ENCODE measurements around the gene AKR1D1.
"Not testable (repeated sequence)": the region's sequence is repeated elsewhere in the genome, so short reads cannot be mapped to it uniquely, and the experiment has no call there.

AKR1D1 gene

GRCh38 chr7:138077809-138078208 is 1.6 kb downstream of the AKR1D1 start:
- H3K9me3 ChIP-seq (ENCODE audit: low read length), result peaks cover 6% of the 10 kb centered on the region
- no peaks in the 10 kb centered on the region for H3K36me3 ChIP-seq (ENCODE audit: insufficient read depth, low read length)
- no peaks in the 10 kb centered on the region for H3K27me3 ChIP-seq (ENCODE audit: insufficient read depth, low read length)
- no peak overlapping the region for H2AFZ ChIP-seq (ENCODE audit: low read depth, low read length)
- no peaks in the 10 kb centered on the region for H3K4me1 ChIP-seq (ENCODE audit: insufficient read depth, low read length)
- H3K4me3 ChIP-seq (ENCODE audit: low read length), result no peak overlapping the region

GRCh38 chr7:138079137-138079536 is 2.9 kb downstream of the AKR1D1 start:
- H3K27me3 ChIP-seq (ENCODE audit: insufficient read depth, low read length), result no peaks in the 10 kb centered on the region
- no peak overlapping the region for H3K4me3 ChIP-seq (ENCODE audit: low read length)
- H3K4me1 ChIP-seq (ENCODE audit: insufficient read depth, low read length), result no peaks in the 10 kb centered on the region
- no peak overlapping the region for H2AFZ ChIP-seq (ENCODE audit: low read depth, low read length)
- peaks cover 3% of the 10 kb centered on the region for H3K9me3 ChIP-seq (ENCODE audit: low read length)
- no peaks in the 10 kb centered on the region for H3K36me3 ChIP-seq (ENCODE audit: insufficient read depth, low read length)

GRCh38 chr7:138081868-138082267 is 5.6 kb downstream of the AKR1D1 start:
- no peak overlapping the region for H3K4me3 ChIP-seq (ENCODE audit: low read length)
- H2AFZ ChIP-seq (ENCODE audit: low read depth, low read length), result no peak overlapping the region
- H3K27me3 ChIP-seq (ENCODE audit: insufficient read depth, low read length), result no peaks in the 10 kb centered on the region
- H3K4me1 ChIP-seq (ENCODE audit: insufficient read depth, low read length), result no peaks in the 10 kb centered on the region
- no peaks in the 10 kb centered on the region for H3K9me3 ChIP-seq (ENCODE audit: low read length)
- H3K36me3 ChIP-seq (ENCODE audit: insufficient read depth, low read length), result no peaks in the 10 kb centered on the region

- Histone ChIP-seq H3K9me3 (ENCODE audit: low read length) (no peaks in the 10 kb centered on the region), H3K4me3 (ENCODE audit: low read length) (no peak overlapping the region), H3K36me3 (ENCODE audit: insufficient read depth, low read length) (no peaks in the 10 kb centered on the region), H3K27me3 (ENCODE audit: insufficient read depth, low read length) (no peaks in the 10 kb centered on the region), H3K4me1 (ENCODE audit: insufficient read depth, low read length) (no peaks in the 10 kb centered on the region), H2AFZ (ENCODE audit: low read depth, low read length) (no peak overlapping the region)
Measured at GRCh38 chr7:138083859-138084258, 7.6 kb downstream of the AKR1D1 start.

GRCh38 chr7:138086563-138087270 is 10.5 kb downstream of the AKR1D1 start:
- Histone ChIP-seq H3K9me3 (ENCODE audit: low read length) (no peaks in the 10 kb centered on the region), H3K36me3 (ENCODE audit: insufficient read depth, low read length) (no peaks in the 10 kb centered on the region), H2AFZ (ENCODE audit: low read depth, low read length) (no peak overlapping the region), H3K4me3 (ENCODE audit: low read length) (no peak overlapping the region), H3K4me1 (ENCODE audit: insufficient read depth, low read length) (no peaks in the 10 kb centered on the region), H3K27me3 (ENCODE audit: insufficient read depth, low read length) (no peaks in the 10 kb centered on the region)

- no peaks in the 10 kb centered on the region for H3K36me3 ChIP-seq (ENCODE audit: insufficient read depth, low read length)
- no peaks in the 10 kb centered on the region for H3K9me3 ChIP-seq (ENCODE audit: low read length)
- no peak overlapping the region for H2AFZ ChIP-seq (ENCODE audit: low read depth, low read length)
- no peak overlapping the region for H3K4me3 ChIP-seq (ENCODE audit: low read length)
- no peaks in the 10 kb centered on the region for H3K27me3 ChIP-seq (ENCODE audit: insufficient read depth, low read length)
- no peaks in the 10 kb centered on the region for H3K4me1 ChIP-seq (ENCODE audit: insufficient read depth, low read length)
Measured at GRCh38 chr7:138089080-138089901, 13.0 kb downstream of the AKR1D1 start.

- no peaks in the 10 kb centered on the region for H3K4me1 ChIP-seq (ENCODE audit: insufficient read depth, low read length)
- no peak overlapping the region for H3K4me3 ChIP-seq (ENCODE audit: low read length)
- no peaks in the 10 kb centered on the region for H3K27me3 ChIP-seq (ENCODE audit: insufficient read depth, low read length)
- no peak overlapping the region for H2AFZ ChIP-seq (ENCODE audit: low read depth, low read length)
- no peaks in the 10 kb centered on the region for H3K36me3 ChIP-seq (ENCODE audit: insufficient read depth, low read length)
- no peaks in the 10 kb centered on the region for H3K9me3 ChIP-seq (ENCODE audit: low read length)
Measured at GRCh38 chr7:138091032-138091431, 14.8 kb downstream of the AKR1D1 start.

GRCh38 chr7:138091840-138092239 is 15.6 kb downstream of the AKR1D1 start:
- not testable (repeated sequence) for H2AFZ ChIP-seq (ENCODE audit: low read depth, low read length); H3K9me3 ChIP-seq (ENCODE audit: low read length); H3K4me1 ChIP-seq (ENCODE audit: insufficient read depth, low read length); H3K4me3 ChIP-seq (ENCODE audit: low read length); H3K27me3 ChIP-seq (ENCODE audit: insufficient read depth, low read length); H3K36me3 ChIP-seq (ENCODE audit: insufficient read depth, low read length)

- H3K9me3 ChIP-seq (ENCODE audit: low read length), result no peaks in the 10 kb centered on the region
- no peak overlapping the region for H3K4me3 ChIP-seq (ENCODE audit: low read length)
- H3K4me1 ChIP-seq (ENCODE audit: insufficient read depth, low read length), result no peaks in the 10 kb centered on the region
- H3K36me3 ChIP-seq (ENCODE audit: insufficient read depth, low read length), result no peaks in the 10 kb centered on the region
- H2AFZ ChIP-seq (ENCODE audit: low read depth, low read length), result no peak overlapping the region
- H3K27me3 ChIP-seq (ENCODE audit: insufficient read depth, low read length), result no peaks in the 10 kb centered on the region
Measured at GRCh38 chr7:138092486-138093028, 16.3 kb downstream of the AKR1D1 start.

GRCh38 chr7:138095972-138096935 is 20.0 kb downstream of the AKR1D1 start:
- H3K4me3 ChIP-seq (ENCODE audit: low read length), result no peak overlapping the region
- no peaks in the 10 kb centered on the region for H3K27me3 ChIP-seq (ENCODE audit: insufficient read depth, low read length)
- no peaks in the 10 kb centered on the region for H3K9me3 ChIP-seq (ENCODE audit: low read length)
- H2AFZ ChIP-seq (ENCODE audit: low read depth, low read length), result no peak overlapping the region
- H3K4me1 ChIP-seq (ENCODE audit: insufficient read depth, low read length), result no peaks in the 10 kb centered on the region
- H3K36me3 ChIP-seq (ENCODE audit: insufficient read depth, low read length), result no peaks in the 10 kb centered on the region

GRCh38 chr7:138097064-138097741 is 20.9 kb downstream of the AKR1D1 start:
- Histone ChIP-seq H3K4me1 (ENCODE audit: insufficient read depth, low read length) (no peaks in the 10 kb centered on the region), H3K27me3 (ENCODE audit: insufficient read depth, low read length) (no peaks in the 10 kb centered on the region), H2AFZ (ENCODE audit: low read depth, low read length) (no peak overlapping the region), H3K9me3 (ENCODE audit: low read length) (no peaks in the 10 kb centered on the region), H3K36me3 (ENCODE audit: insufficient read depth, low read length) (no peaks in the 10 kb centered on the region), H3K4me3 (ENCODE audit: low read length) (no peak overlapping the region)

GRCh38 chr7:138099813-138100212 is 23.6 kb downstream of the AKR1D1 start:
- Histone ChIP-seq H3K4me3 (ENCODE audit: low read length) (no peak overlapping the region), H2AFZ (ENCODE audit: low read depth, low read length) (no peak overlapping the region), H3K9me3 (ENCODE audit: low read length) (no peaks in the 10 kb centered on the region), H3K36me3 (ENCODE audit: insufficient read depth, low read length) (no peaks in the 10 kb centered on the region), H3K4me1 (ENCODE audit: insufficient read depth, low read length) (no peaks in the 10 kb centered on the region), H3K27me3 (ENCODE audit: insufficient read depth, low read length) (no peaks in the 10 kb centered on the region)
